Stomach smooth muscle (tissue), 2 donors: ENCODE measurements around the gene VRK1.
A peak's percentile ranks its signal among the peaks of the same experiment; 100 is the strongest.

Experiments used
- H3K27ac ChIP-seq: one replicate; pipeline ENCODE4 v1.7.0; 2013; ENCODE audit warnings: mild to moderate bottlenecking, low read length, inconsistent platforms
- H3K27me3 ChIP-seq, 2 donors: one replicate each; pipeline ENCODE4 v1.7.0; 2013; ENCODE audit warnings: low read length in 2 of 2; ENCODE audit not compliant: insufficient read depth in 2 of 2, control insufficient read depth in 1 of 2
- H3K36me3 ChIP-seq, 2 donors: one replicate each; pipeline ENCODE4 v1.7.0; 2013; ENCODE audit warnings: low read length in 2 of 2; ENCODE audit not compliant: control insufficient read depth in 2 of 2, insufficient read depth in 2 of 2
- H3K4me1 ChIP-seq: one replicate; pipeline ENCODE4 v1.7.0; 2013; ENCODE audit warnings: low read length; ENCODE audit not compliant: control insufficient read depth, insufficient read depth
- H3K4me3 ChIP-seq, 2 donors: one replicate each; pipeline ENCODE4 v1.7.0; 2013; ENCODE audit warnings: low read length in 2 of 2
- H3K9ac ChIP-seq, 2 donors: one replicate each; pipeline ENCODE4 v1.7.0; 2013; ENCODE audit warnings: low read length in 2 of 2, mild to moderate bottlenecking in 1 of 2
- H3K9me3 ChIP-seq, 2 donors: one replicate each; pipeline ENCODE4 v1.7.0; 2013; ENCODE audit warnings: low read length in 2 of 2; ENCODE audit not compliant: control insufficient read depth in 2 of 2
- donor health status: healthy.
- donor health status: Pancreatic carcinoma.

VRK1 gene

DNA sequence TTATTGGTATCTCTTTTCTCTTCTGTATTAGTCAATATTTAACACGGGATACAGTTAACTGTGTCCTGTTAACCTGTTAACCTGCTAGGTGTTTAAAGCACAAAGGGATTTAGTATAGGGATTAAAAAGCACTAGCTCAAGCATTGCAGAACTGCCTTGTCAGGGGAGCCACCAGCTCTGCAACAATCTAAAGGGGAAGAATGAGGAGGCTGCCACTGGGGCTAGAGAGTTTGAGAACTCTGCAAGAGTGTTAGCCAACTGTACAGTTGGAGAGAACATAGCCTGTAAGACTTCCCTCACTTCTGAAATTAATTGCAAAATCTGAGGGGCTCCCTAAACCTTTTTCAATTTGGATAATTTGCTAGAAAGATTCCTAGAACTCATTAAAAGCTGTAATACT, 6.5 kb upstream of the VRK1 start:
- Histone ChIP-seq H3K36me3 (no peaks in the 10 kb centered on the region), H3K27ac (no peak overlapping the region), H3K9me3 (no peaks in the 10 kb centered on the region), H3K27me3 (peaks cover 0 to 2% of the 10 kb centered on the region in 2 donors), H3K9ac (no peak overlapping the region), H3K4me1 (no peaks in the 10 kb centered on the region), H3K4me3 (no peak overlapping the region)

DNA sequence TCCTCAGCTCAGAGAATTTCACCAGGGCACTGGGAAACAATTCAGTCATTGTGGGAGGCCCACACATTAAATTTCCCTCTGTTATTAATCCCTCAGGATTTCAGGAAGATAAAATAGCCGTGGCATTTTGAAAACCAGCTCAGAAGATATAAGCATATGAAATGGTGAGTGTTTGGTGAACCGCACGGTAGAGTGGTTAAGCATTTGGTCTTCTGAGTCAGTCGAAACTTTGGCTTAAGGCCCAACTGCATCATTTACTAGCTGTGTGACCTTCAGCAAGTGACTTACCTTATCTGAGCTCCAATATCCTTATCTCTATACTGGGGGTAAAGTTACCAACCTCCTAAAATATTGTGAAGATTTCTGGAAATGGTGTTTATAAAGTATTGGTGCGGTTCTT, 5.2 kb upstream of the VRK1 start:
- H3K27me3 ChIP-seq, result no peaks in the 10 kb centered on the region
- H3K4me1 ChIP-seq, result no peaks in the 10 kb centered on the region
- no peaks in the 10 kb centered on the region for H3K36me3 ChIP-seq

DNA sequence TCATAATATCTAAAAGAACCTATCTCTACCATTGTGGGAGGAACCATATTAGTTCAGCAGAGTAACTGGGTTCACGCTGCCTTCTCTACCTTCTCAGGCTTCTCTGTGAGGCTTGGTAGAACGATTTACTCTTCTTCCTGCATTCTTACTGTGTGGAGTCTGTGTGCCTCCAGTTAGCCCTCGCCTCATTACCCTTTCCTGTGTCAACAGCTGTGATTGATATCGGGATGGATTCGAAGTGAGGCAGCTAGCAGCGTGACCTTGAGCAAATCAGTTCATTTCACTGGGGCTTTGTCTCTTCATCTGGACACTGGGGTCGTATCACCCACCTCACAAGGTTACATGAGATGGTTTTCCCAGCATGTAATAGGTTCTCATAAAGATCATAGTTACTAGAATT, 4.6 kb upstream of the VRK1 start:
- H3K4me3 ChIP-seq, result no peak overlapping the region
- H3K27me3 ChIP-seq, result no peaks in the 10 kb centered on the region
- H3K9me3 ChIP-seq, result no peaks in the 10 kb centered on the region
- no peaks in the 10 kb centered on the region for H3K36me3 ChIP-seq
- no peak overlapping the region for H3K9ac ChIP-seq
- no peak overlapping the region for H3K27ac ChIP-seq
- H3K4me1 ChIP-seq, result no peaks in the 10 kb centered on the region

More for the DNA sequence above, 5.2 kb upstream of the VRK1 start:
- H3K4me3 ChIP-seq, result no peak overlapping the region
- no peak overlapping the region for H3K27ac ChIP-seq
- no peak overlapping the region for H3K9ac ChIP-seq
- H3K9me3 ChIP-seq, result no peaks in the 10 kb centered on the region

DNA sequence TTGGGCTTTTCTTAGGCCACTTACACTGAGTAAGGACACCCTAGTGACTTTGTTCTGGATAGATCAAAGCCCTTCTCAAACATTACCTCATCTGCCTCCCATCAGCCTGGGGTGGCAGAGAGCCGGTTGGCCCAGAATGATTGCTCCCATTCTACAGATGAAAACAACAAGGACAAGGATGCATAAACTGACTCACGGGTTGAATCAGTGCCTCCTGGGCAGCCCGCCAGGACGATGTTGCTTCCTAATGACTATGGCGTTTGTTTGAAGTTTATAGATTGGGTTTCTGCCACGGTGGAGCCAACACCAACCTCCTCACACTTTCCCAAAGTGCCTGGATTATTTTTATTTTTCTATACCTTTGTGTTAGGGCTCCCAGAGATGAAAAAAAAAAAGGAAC, 3.6 kb upstream of the VRK1 start:
- peaks cover 6% of the 10 kb centered on the region for H3K4me1 ChIP-seq
- no peak overlapping the region for H3K9ac ChIP-seq
- H3K27ac ChIP-seq, result no peak overlapping the region
- H3K36me3 ChIP-seq, result no peaks in the 10 kb centered on the region
- H3K27me3 ChIP-seq, result no peaks in the 10 kb centered on the region
- no peaks in the 10 kb centered on the region for H3K9me3 ChIP-seq
- H3K4me3 ChIP-seq, result no peak overlapping the region

DNA sequence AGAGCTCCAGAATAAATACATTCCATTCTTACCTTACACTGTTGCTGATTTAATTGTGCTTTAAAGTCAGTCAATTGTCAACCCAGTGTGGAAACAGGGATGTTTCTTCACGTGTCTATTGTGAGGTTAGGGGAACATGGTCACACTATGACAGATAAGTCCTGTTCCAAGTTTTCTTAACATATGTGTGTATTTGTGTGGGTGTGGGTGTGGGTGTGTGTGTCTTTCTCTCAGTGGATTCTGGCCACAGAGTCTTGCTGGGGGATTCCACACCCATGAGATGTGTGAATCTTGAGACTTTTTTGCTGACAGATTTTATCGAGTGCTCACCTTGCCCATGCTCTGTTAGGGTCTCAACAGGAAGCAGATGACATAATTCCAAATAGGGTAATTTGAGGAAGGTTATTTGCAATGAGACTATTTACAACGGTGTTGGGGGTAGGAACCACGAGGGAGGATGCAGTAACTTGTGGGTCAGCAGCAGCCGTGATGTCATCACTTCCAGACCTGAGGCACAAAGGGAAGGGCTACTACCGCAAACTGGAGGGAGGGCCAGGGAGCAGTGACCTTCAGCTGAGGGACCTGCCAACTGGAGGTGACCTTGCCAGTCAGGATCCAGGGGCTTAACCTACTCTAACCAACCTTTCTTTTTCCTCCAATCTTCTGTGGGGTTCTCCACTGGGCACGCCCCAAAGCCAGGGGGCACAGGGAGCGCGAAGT, 1.9 kb upstream of the VRK1 start:
- Histone ChIP-seq H3K27me3 (no peaks in the 10 kb centered on the region), H3K9ac (no peak overlapping the region), H3K27ac (no peak overlapping the region), H3K4me3 (no peak overlapping the region), H3K36me3 (no peaks in the 10 kb centered on the region), H3K4me1 (peaks cover 6% of the 10 kb centered on the region), H3K9me3 (no peaks in the 10 kb centered on the region)

DNA sequence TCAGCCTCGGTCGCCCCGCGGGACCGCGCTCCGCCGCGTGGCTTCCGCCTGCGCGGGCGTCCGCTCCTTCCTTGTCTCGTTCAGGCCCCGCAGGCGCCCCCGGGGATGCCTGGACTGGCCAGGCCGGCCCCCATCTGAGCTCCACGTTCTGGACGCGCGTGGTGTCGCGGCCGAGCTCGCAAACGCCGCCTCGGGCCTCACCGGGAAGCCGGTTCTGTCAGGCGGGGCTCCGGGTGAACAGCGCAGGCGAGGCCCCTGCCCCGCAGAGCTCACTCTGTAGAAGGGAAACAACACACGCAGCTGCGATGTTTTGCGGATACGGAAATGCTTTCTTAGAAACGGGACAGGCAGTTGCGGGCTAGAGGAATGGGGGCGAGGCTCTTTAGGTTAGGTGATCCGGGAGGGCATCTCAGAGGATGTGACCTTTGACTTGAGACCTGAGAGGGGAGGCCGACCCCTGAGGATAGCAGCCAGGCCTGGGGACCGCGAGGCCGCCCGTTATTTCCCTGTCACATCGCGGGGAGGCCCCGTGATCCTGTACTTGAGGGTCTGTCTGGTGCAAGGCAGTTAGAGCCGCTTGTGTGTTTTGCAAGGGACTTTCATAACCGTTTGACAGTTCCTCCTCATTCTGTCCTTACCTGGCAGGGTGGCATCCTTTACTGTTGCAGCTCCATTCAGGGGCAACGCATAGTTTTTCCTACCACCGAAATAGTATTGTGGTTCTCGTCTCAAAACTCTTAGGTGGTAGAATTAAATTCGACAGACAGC, 584 bp downstream of the VRK1 start:
- H3K4me3 ChIP-seq, result peak overlapping the region; percentile 58 to 78
- H3K36me3 ChIP-seq, result no peaks in the 10 kb centered on the region
- no peaks in the 10 kb centered on the region for H3K9me3 ChIP-seq
- H3K27me3 ChIP-seq, result no peaks in the 10 kb centered on the region
- H3K4me1 ChIP-seq, result peaks cover 6% of the 10 kb centered on the region
- no peak overlapping the region for H3K27ac ChIP-seq
- H3K9ac ChIP-seq, result peak overlapping the region; percentile 43 to 55

DNA sequence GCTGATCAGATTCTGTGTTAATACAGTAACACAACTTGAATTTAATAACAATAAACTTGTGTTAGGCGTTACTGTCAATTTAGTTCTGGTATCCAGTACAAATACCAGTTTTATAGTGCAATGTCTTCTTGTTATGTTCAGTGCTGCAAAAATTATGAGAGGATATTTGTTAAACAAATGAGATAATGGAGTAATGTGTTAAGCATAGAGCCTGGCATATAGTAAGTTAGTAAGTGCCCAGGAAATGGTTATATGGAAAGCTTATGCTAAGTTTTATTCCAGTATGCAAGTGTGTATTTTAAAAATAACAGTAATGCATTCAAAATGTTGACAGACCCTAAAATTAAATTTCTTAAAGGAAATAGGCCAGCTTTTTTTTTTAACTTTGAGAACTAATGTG, 1.8 kb downstream of the VRK1 start:
- H3K27me3 ChIP-seq, result no peaks in the 10 kb centered on the region
- H3K4me1 ChIP-seq, result peaks cover 6% of the 10 kb centered on the region
- H3K27ac ChIP-seq, result no peak overlapping the region
- H3K4me3 ChIP-seq, result no peak overlapping the region
- no peak overlapping the region for H3K9ac ChIP-seq
- no peaks in the 10 kb centered on the region for H3K9me3 ChIP-seq
- no peaks in the 10 kb centered on the region for H3K36me3 ChIP-seq

DNA sequence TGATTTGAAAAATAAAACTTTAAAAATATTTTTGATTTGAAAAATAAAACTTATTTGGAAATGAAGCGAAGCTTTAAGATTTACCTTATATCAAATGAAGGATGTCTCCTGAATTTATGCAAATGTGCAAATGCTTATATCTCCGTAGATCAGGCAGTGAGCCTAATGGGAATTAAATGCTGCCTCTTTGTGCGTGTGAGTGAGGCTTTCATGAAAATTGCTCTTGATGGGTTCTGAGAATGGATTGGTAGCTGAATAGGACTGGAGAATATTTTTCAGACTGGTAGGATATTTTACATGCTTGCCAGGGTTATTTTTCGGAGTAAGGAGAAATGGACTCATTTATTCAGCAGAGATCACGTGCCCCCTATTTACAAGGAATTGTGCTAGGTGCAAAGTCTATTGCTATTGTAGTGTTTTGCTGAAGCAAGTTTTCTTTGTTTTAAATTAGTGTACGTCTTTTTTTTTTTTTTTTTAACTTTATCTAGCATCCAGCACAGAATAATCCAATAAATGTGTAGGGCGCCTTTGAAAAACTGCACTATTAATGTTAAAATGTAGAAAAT, 2.4 kb downstream of the VRK1 start:
- no peak overlapping the region for H3K27ac ChIP-seq
- H3K9ac ChIP-seq, result no peak overlapping the region
- no peak overlapping the region for H3K4me3 ChIP-seq
- H3K27me3 ChIP-seq, result no peaks in the 10 kb centered on the region
- H3K9me3 ChIP-seq, result no peaks in the 10 kb centered on the region
- peaks cover 6% of the 10 kb centered on the region for H3K4me1 ChIP-seq
- no peaks in the 10 kb centered on the region for H3K36me3 ChIP-seq

DNA sequence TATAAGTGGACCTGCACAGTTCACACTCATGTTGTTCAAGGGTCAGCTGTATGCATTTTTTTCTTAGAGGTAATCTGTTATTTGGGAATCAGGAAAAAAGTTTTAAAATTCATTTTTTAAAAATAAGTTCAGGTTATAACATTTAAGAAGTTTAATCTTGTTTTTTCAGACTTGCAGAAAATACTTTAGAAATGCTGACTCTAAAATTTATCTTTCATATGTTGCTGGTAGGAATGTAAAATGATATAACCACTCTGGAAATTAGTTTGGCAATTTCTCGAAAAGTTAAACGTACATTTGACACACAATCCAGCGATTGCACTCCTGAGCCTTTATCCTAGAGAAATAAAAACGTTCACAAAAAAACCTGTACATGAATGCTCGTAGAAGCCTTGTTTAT, 4.7 kb downstream of the VRK1 start:
- no peak overlapping the region for H3K27ac ChIP-seq
- no peaks in the 10 kb centered on the region for H3K27me3 ChIP-seq
- no peak overlapping the region for H3K4me3 ChIP-seq
- no peaks in the 10 kb centered on the region for H3K9me3 ChIP-seq
- H3K36me3 ChIP-seq, result no peaks in the 10 kb centered on the region
- H3K9ac ChIP-seq, result no peak overlapping the region
- peaks cover 6% of the 10 kb centered on the region for H3K4me1 ChIP-seq

DNA sequence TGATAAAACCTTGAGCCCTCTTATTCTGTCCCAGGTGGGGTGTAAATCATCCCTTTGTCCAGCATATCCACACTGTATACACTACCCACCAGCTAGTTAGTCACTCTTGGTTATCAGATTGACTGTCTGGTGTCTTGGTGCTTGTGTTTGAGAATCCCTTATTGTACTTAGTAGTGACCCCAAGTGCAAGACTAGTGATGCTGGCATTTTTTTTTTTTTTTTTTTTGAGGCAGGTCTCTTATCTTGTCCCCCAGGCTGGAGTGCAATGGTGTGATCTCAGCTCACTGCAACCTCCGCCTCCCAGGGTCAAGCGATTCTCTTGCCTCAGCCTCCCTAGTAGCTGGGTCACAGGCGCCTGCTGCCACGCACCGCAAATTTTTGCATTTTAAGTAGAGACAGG, 5.8 kb downstream of the VRK1 start:
- Histone ChIP-seq H3K4me1 (peaks cover 3% of the 10 kb centered on the region), H3K9me3 (no peaks in the 10 kb centered on the region), H3K27me3 (no peaks in the 10 kb centered on the region), H3K36me3 (no peaks in the 10 kb centered on the region), H3K9ac (no peak overlapping the region), H3K27ac (no peak overlapping the region), H3K4me3 (no peak overlapping the region)

DNA sequence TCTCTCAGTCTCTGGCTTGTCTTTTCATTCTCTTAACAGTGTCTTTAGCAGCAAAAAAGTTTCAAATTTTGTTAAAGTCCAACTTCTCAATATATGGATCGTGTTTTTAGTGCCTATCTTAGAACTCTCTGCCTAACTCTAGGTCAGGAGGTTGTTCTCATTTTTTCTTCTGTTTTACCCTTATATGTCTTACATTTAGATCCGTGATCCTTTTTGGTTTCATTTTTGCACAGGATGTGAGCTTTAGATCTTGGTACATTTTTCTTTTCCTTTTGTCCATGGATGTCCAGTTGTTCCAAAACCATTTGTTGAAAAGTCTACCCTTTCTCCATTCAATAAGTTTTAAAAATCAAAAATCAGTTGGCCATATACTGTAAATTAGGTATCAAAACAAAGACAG, 6.8 kb downstream of the VRK1 start:
- no peak overlapping the region for H3K4me3 ChIP-seq
- H3K27me3 ChIP-seq, result no peaks in the 10 kb centered on the region
- no peaks in the 10 kb centered on the region for H3K4me1 ChIP-seq
- no peak overlapping the region for H3K27ac ChIP-seq
- no peaks in the 10 kb centered on the region for H3K9me3 ChIP-seq
- no peaks in the 10 kb centered on the region for H3K36me3 ChIP-seq
- H3K9ac ChIP-seq, result no peak overlapping the region
